NCI-H345 treated with DMSO at 0.1 percent for 48 hours (cell line): ENCODE measurements around the gene DIP2B.

Source experiments
- DNase-seq: peaks from one replicate; lab custom pipeline; 2025; ENCODE audit not compliant: unreplicated experiment; lab: John Stamatoyannopoulos, UW

Gene DIP2B

GRCh38 chr12:50574601-50575348, 70.0 kb downstream of the DIP2B start:
- no peak for DNase-seq

DNA sequence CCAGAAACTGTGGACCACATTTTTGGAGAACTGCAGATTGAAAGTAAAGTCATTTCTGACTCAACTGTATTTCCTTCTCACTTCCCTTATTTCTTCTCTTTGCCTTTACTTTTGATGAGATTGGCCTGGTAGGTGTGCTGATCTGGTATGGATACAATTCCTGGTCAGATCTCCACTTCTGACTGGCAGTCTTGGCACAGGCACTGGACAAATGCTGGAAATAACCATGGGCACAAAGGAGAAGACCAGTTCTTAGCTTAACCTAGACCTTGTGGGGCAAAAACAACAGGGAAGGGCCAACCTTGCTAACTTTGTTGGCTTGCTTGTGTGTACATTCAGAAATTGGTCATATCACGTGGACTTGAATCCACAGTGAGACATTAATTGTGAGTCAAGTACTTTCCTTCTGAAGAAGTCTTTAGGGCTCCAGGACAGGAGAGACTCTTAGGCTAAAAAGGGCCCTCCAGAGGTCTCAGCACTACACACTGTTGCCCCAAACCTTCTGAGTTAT, 75.0 kb downstream of the DIP2B start:
- no peak for DNase-seq

- DNase-seq, result no peak
Observed at GRCh38 chr12:50580436-50580835, 75.7 kb downstream of the DIP2B start.

- DNase-seq, result no peak
Observed at GRCh38 chr12:50581226-50582184, 76.7 kb downstream of the DIP2B start.

DNA sequence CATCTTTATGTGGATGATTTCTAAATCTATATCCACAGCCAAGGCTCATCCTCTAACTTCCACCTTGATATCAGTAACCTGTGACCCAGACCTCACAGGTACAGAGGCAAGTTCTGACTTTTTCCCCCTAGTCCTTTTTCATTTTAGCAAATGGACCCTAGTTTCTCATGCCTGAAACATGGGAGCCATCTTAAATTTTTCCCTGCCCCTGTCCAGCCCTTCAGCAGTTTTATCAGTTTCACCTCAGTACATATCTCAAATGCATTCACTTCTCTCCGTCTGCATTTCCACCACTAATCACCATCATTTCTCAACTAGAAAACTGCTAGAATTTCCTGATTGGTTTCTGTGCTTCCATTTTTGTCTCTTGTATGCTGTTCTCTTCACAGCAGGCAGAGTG, 79.3 kb downstream of the DIP2B start:
- DNase-seq, result no peak

GRCh38 chr12:50589650-50590435, 85.1 kb downstream of the DIP2B start:
- DNase-seq, result no peak

GRCh38 chr12:50590869-50591268, 86.1 kb downstream of the DIP2B start:
- no peak for DNase-seq

DNA sequence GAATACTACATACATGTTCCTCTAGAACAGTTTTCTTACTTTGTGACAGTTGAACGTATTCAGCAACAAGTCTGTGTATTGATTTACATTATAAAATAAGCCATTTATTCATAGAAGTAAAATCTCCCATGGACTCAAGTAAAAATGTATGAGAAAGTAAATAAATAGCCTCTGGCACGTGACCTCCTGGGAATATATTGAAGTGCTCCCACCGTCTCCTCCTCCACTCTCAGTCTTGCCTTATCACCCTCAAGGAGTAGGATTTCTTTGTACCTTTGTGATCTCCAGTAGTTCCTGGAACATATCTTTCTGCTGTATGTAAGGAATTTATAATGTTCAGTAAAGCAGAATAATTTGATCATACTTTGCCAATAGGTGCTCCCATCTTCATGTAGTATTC, 90.9 kb downstream of the DIP2B start:
- DNase-seq, result no peak

- DNase-seq, result no peak
Observed at GRCh38 chr12:50597200-50598195, 92.7 kb downstream of the DIP2B start.

GRCh38 chr12:50598321-50598862, 93.6 kb downstream of the DIP2B start:
- no peak for DNase-seq

DNA sequence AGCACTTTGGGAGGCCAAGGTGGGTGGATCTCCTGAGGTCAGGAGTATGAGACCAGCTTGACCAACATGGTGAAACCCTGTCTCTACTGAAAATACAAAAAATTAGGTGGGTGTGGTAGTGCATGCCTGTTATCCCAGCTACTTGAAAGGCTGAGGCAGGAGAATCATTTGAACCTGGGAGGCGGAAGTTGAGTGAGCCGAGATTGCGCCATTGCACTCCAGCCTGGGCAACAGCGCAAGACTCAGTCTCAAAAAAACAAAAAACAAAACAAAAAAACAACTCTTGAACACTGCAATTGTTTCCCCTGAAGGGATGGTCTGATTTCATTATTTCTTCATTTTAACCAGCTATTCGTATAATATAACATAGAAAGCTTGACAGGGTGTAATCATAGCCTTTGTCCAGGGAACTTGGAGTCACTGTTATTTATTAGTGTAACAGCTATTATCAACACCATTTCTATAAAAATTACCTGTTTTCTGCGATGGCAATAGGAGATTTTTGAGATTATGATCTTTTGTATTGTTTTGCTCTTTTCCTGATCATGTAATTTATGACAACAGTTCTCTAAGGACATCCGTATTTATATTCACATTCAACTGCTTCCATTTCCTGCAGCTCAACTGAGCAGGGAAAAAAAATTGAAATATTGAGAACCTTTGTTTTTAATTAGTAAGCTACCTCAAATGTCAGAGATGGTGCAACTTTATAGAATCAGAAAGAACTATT, 94.7 kb downstream of the DIP2B start:
- no peak for DNase-seq

DNA sequence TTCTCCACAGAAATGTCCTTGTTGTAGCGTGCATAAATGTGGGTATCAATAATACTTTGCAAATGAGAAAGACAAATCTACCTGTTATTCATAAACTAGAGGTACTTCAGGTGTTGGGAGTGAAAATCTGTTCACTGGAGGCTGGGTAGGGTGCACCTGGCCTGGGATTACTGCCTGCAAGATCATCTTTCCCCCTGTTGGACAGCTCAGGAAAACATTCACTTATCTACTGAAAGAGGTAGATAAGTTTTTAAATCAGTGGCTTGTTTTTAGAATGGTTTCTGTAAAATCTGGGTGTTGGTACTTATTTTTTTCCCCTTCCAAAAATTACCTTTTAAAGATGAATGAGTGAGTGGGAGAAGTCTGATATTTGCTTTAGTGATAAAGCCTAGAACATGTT, 95.6 kb downstream of the DIP2B start:
- DNase-seq, result no peak

DNA sequence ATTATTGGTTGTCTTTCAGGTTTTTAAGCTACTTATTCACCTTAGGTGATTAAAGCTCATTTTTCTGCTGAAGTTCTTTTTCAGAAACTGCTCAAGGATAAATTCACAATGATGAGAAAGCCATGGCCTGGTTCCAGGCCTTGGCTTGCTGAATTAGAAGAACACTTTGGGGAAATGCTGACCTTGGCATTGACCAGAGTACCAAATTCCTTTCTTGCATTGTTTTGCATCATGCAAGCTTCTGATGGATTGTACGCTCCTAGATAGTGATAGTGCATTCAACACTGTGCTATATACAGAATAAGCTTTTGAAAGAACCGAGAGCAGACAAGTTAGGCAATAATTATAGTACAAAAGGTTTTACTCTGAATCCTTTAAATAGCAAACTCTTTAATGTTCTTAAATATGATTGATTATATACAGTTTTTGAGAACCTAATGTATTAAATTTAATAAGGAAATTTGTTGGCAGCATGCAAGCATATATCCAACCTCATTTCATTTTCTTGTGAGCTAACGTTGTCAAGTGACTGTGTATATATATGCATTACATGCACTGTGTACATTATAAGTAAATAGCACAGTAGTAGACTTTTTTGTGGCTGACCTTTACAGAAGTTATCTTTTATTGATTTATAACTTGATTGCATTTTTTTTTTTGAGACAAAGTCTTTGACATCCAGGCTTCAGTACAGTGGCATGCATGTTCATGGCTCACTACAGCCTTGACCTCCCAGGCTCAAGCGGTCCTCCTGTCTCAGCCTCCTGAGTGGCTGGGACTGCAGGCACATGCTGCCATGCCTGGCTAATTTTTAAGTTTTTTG, 99.2 kb downstream of the DIP2B start:
- no peak for DNase-seq

DNA sequence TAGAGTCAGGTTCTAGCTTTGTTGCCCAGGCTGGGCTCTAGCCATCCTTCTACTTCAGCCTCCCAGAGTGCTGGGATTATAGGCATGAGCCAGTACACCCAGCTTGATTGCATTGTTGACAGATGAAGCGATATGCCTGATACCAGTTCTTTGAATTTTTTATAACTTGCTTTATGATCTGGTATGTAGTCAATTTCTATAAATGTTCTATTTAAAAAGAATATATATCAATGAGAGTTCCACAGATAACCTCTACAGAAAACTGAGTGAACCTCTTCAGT, 99.8 kb downstream of the DIP2B start:
- no peak for DNase-seq

- no peak for DNase-seq
Observed at GRCh38 chr12:50606675-50607375, 102.0 kb downstream of the DIP2B start.

DNA sequence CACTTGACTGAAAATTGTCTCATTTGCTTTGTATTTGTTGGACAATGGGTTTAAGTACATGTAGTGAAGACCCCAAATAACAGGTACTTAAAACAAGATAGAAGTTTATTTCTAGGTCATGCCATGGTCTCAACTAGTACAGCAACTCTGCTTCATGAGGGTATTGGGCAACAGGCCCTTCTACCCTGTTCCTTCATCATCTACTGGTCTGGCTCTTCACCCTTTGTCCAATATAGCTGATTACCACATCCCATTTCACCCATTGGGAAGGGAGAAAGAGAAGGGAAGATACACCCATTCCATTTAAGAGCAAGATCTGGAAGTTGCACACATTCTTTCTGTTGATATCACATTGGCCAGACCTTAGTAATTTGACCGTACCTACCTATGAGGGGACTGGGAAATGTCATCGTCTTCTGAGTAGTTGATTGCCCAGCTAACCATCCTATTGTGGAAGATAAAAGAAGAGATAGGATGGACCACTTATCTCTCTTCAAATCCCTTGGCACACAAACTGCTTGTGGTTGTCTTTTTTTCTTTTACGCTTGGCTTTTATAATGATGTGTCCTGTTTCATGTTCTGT, 104.6 kb downstream of the DIP2B start:
- no peak for DNase-seq

DNA sequence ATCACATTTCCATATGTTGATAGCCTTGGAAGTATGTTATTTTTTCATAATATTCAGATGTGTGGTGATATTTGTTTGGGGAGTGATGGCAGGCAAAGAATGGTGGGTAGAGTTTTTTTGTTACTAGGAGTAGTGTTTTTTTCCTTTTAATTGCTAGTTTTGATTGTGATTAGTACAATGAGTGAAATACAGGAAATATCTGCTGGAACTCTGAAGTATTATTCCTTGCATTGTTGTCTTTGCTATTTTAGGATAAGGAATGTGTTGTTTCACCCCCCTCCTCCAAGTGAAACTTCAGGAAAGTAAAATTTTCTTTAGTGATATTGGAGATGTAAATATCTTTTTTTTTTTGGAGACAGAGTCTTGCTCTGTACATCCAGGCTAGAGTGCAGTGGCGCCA, 105.4 kb downstream of the DIP2B start:
- DNase-seq, result no peak
